ENCODE data around the gene ZNRF1.

The ZNRF1 gene

DNA sequence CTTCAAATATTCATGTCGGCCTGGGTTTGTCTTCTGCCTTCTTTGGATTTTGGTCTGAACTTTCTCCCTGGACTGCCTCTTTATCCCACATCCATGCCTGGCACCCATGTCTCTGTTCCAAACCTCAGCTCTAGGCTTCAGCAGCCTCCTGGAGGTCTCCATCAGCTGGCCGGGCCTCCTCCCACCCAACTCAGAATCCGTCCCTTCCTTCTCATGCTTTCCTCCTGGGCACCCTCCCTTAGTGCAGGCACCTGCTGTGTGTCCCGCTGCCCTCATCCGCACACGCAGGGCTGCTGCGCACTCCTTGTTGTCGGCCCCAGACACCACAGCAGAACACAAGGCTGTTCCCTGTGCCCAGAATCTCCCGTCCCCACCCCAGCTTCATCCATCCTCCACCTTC, 103.8 kb downstream of the ZNRF1 start:
- Histone ChIP-seq H3K27me3 (ENCODE audit: control insufficient read depth, insufficient read depth, low read length) (no peaks in the 10 kb centered on the region), H3K27ac (no peak overlapping the region), H3K79me2 (peaks cover 33% of the 10 kb centered on the region), H3K9me3 (ENCODE audit: control insufficient read depth, low read length) (no peaks in the 10 kb centered on the region), H2AFZ (no peak overlapping the region), H3K4me1 (peaks cover 39% of the 10 kb centered on the region), H3K4me2 (ENCODE audit: low read length) (no peak overlapping the region), H3K4me3 (ENCODE audit: low read depth, low read length) (no peak overlapping the region), H3K36me3 (ENCODE audit: control insufficient read depth, insufficient read depth, low read length) (no peaks in the 10 kb centered on the region), H3K9ac (no peak overlapping the region)
- TF ChIP-seq CTCF (IDR thresholded peaks at IDR 0.05): no peak

GRCh38 chr16:75103994-75104393, 105.2 kb downstream of the ZNRF1 start:
- H3K36me3 ChIP-seq (ENCODE audit: control insufficient read depth, insufficient read depth, low read length): no peaks in the 10 kb centered on the region
- H2AFZ ChIP-seq: no peak overlapping the region
- H3K9ac ChIP-seq: no peak overlapping the region
- H3K27me3 ChIP-seq (ENCODE audit: control insufficient read depth, insufficient read depth, low read length): no peaks in the 10 kb centered on the region
- no peaks in the 10 kb centered on the region for H3K9me3 ChIP-seq (ENCODE audit: control insufficient read depth, low read length)
- peaks cover 37% of the 10 kb centered on the region for H3K4me1 ChIP-seq
- no peak for TF ChIP-seq CTCF (IDR thresholded peaks at IDR 0.05)
- no peak overlapping the region for H3K4me2 ChIP-seq (ENCODE audit: low read length)
- no peak overlapping the region for H3K27ac ChIP-seq
- peaks cover 31% of the 10 kb centered on the region for H3K79me2 ChIP-seq
- no peak overlapping the region for H3K4me3 ChIP-seq (ENCODE audit: low read depth, low read length)

GRCh38 chr16:75104836-75105235, 106.0 kb downstream of the ZNRF1 start:
- Histone ChIP-seq H2AFZ (no peak overlapping the region), H3K9ac (no peak overlapping the region), H3K4me1 (peaks cover 38% of the 10 kb centered on the region), H3K27me3 (ENCODE audit: control insufficient read depth, insufficient read depth, low read length) (no peaks in the 10 kb centered on the region), H3K4me2 (ENCODE audit: low read length) (no peak overlapping the region), H3K36me3 (ENCODE audit: control insufficient read depth, insufficient read depth, low read length) (no peaks in the 10 kb centered on the region), H3K4me3 (ENCODE audit: low read depth, low read length) (no peak overlapping the region), H3K27ac (no peak overlapping the region), H3K9me3 (ENCODE audit: control insufficient read depth, low read length) (no peaks in the 10 kb centered on the region), H3K79me2 (peaks cover 31% of the 10 kb centered on the region)
- TF ChIP-seq CTCF (IDR thresholded peaks at IDR 0.05): no peak

- H3K4me2 ChIP-seq (ENCODE audit: low read length): no peak overlapping the region
- H3K9ac ChIP-seq: no peak overlapping the region
- H3K27ac ChIP-seq: peak overlapping the region; percentile 55
- H3K79me2 ChIP-seq: peaks cover 28% of the 10 kb centered on the region
- no peaks in the 10 kb centered on the region for H3K9me3 ChIP-seq (ENCODE audit: control insufficient read depth, low read length)
- H3K27me3 ChIP-seq (ENCODE audit: control insufficient read depth, insufficient read depth, low read length): no peaks in the 10 kb centered on the region
- H3K36me3 ChIP-seq (ENCODE audit: control insufficient read depth, insufficient read depth, low read length): no peaks in the 10 kb centered on the region
- no peak overlapping the region for H3K4me3 ChIP-seq (ENCODE audit: low read depth, low read length)
- TF ChIP-seq CTCF (IDR thresholded peaks at IDR 0.05): no peak
- peaks cover 42% of the 10 kb centered on the region for H3K4me1 ChIP-seq
- H2AFZ ChIP-seq: no peak overlapping the region
Observed at GRCh38 chr16:75105306-75106061, 106.7 kb downstream of the ZNRF1 start.

Data from parathyroid adenoma (tissue), 2 donors.